IMR-90 (cell line): ENCODE results near the gene HLA-A. TPM values are rescaled to one million over a fixed set of nuclear protein-coding genes. Genes with fewer than 3 reads are reported as not detected.
A peak's percentile ranks its signal among the peaks of the same experiment; 100 is the strongest.

Experiments used
- ATAC-seq: fragments of 200-7000 bp; cut with Tn5 transposase; 2 replicates; pipeline ENCODE4 v1.9.1; 2020; ENCODE audit warnings: low read depth, mild to moderate bottlenecking, moderate library complexity
- BruUV-seq: library from RNA; stranded (reverse); fragments of 400-500 nt; replicated peaks from 2 replicates; lab custom pipeline; 2021; lab: Mats Ljungman, UMichigan
- CTCF ChIA-PET: fragments of 300-600 bp; formaldehyde crosslinking; extraction: SDS; loops from one replicate; lab custom pipeline; 2021; ENCODE audit warnings: antibody characterized with exemption; lab: Yijun Ruan, JAX
- POLR2A ChIA-PET: fragments of 300-600 bp; sonication (Branson Sonifier 250); formaldehyde crosslinking; loops from one replicate; lab custom pipeline; 2022; ENCODE audit warnings: antibody characterized with exemption; ENCODE audit not compliant: unreplicated experiment; lab: Charles Lee
- DNase-seq: peaks from one replicate; pipeline ENCODE4 v3.0.0; 2013
- H2AFZ ChIP-seq: replicated peaks from 2 replicates; pipeline ENCODE3; 2013; ENCODE audit warnings: low read length, mild to moderate bottlenecking; ENCODE audit not compliant: poor library complexity
- H2AK5ac ChIP-seq: 2 replicates; pipeline ENCODE4 v1.6.1; 2013; ENCODE audit warnings: low read depth, low read length, inconsistent platforms
- H2AK9ac ChIP-seq: replicated peaks from 2 replicates; pipeline ENCODE3; 2013; ENCODE audit warnings: mild to moderate bottlenecking, low read depth, low read length, moderate library complexity; ENCODE audit not compliant: poor library complexity
- H2BK120ac ChIP-seq: 2 replicates; pipeline ENCODE4 v1.6.1; 2013; ENCODE audit warnings: low read depth, low read length, inconsistent platforms
- H2BK15ac ChIP-seq: 3 replicates; pipeline ENCODE4 v1.6.1; 2013; ENCODE audit warnings: low read depth, low read length, inconsistent platforms
- H2BK20ac ChIP-seq: 2 replicates; pipeline ENCODE4 v1.6.1; 2013; ENCODE audit warnings: low read depth, mild to moderate bottlenecking, inconsistent platforms, low read length, moderate library complexity
- H2BK5ac ChIP-seq: 2 replicates; pipeline ENCODE4 v1.6.1; 2013; ENCODE audit warnings: mild to moderate bottlenecking, low read depth, low read length, inconsistent platforms; ENCODE audit not compliant: poor library complexity, severe bottlenecking
- H3K14ac ChIP-seq: replicated peaks from 2 replicates; pipeline ENCODE4 v1.6.1; 2013; ENCODE audit warnings: low read depth, low read length, inconsistent platforms
- H3K18ac ChIP-seq: 2 replicates; pipeline ENCODE4 v1.6.1; 2013; ENCODE audit warnings: low read depth, low read length, control low read depth
- H3K23ac ChIP-seq: 2 replicates; pipeline ENCODE4 v1.6.1; 2013; ENCODE audit warnings: low read depth, low read length, inconsistent platforms
- H3K27ac ChIP-seq: 2 replicates; pipeline ENCODE4 v1.5.1; 2013; ENCODE audit warnings: mild to moderate bottlenecking, control low read depth, low read length; ENCODE audit not compliant: insufficient read depth
- H3K27me3 ChIP-seq: 2 replicates; pipeline ENCODE4 v1.6.1; 2013; ENCODE audit warnings: low read length; ENCODE audit not compliant: control insufficient read depth, insufficient read depth
- H3K36me3 ChIP-seq: 2 replicates; pipeline ENCODE4 v1.6.1; 2013; ENCODE audit warnings: low read length, mixed read lengths; ENCODE audit not compliant: control insufficient read depth, insufficient read depth
- H3K4ac ChIP-seq: 2 replicates; pipeline ENCODE4 v1.6.1; 2013; ENCODE audit warnings: low read depth, low read length, inconsistent platforms
- H3K4me1 ChIP-seq: 2 replicates; pipeline ENCODE4 v1.6.1; 2013; ENCODE audit warnings: low read length, mixed read lengths; ENCODE audit not compliant: control insufficient read depth, insufficient read depth
- H3K4me2 ChIP-seq: 2 replicates; pipeline ENCODE4 v1.6.1; 2013; ENCODE audit warnings: low read depth, mild to moderate bottlenecking, control low read depth, low read length, moderate library complexity
- H3K4me3 ChIP-seq: 2 replicates; pipeline ENCODE4 v1.5.1; 2013; ENCODE audit warnings: low read depth, mild to moderate bottlenecking, control low read depth, low read length, moderate library complexity; ENCODE audit not compliant: insufficient read depth
- H3K56ac ChIP-seq: 2 replicates; pipeline ENCODE4 v1.6.1; 2013; ENCODE audit warnings: low read length, inconsistent platforms; ENCODE audit not compliant: insufficient read depth; ENCODE audit errors: extremely low read depth
- H3K79me1 ChIP-seq, 2 experiments: 2 replicates each; pipeline ENCODE4 v1.6.1; 2013; ENCODE audit warnings: low read length in 2 of 2, inconsistent platforms in 1 of 2, low read depth in 1 of 2
- H3K9ac ChIP-seq: 2 replicates; pipeline ENCODE4 v1.6.1; 2013; ENCODE audit warnings: low read depth, low read length, control low read depth
- H3K9me1 ChIP-seq: 2 replicates; pipeline ENCODE4 v1.6.1; 2013; ENCODE audit warnings: low read length, inconsistent platforms; ENCODE audit not compliant: insufficient read depth
- H3K9me3 ChIP-seq: 2 replicates; pipeline ENCODE4 v1.6.1; 2013; ENCODE audit warnings: low read length; ENCODE audit not compliant: control insufficient read depth, insufficient read depth
- H4K20me1 ChIP-seq: 2 replicates; pipeline ENCODE4 v1.6.1; 2013; ENCODE audit warnings: low read length, inconsistent platforms; ENCODE audit not compliant: insufficient read depth
- H4K5ac ChIP-seq: 2 replicates; pipeline ENCODE4 v1.6.1; 2013; ENCODE audit warnings: mild to moderate bottlenecking, low read depth, low read length, control low read depth
- H4K8ac ChIP-seq, 2 experiments: 2 replicates each; pipeline ENCODE4 v1.6.1; 2013; ENCODE audit warnings: low read depth in 2 of 2, low read length in 2 of 2, control low read depth in 1 of 2, inconsistent platforms in 1 of 2
- H4K91ac ChIP-seq: 2 replicates; pipeline ENCODE4 v1.6.1; 2013; ENCODE audit warnings: low read depth, low read length, inconsistent platforms; ENCODE audit not compliant: insufficient read depth
- CEBPB ChIP-seq: IDR thresholded peaks from 2 replicates; pipeline ENCODE4 v1.6.1; 2012; ENCODE audit warnings: low read depth, low read length, improper control_type of control experiment
- CHD1 ChIP-seq: IDR thresholded peaks from 2 replicates; pipeline ENCODE4 v1.6.1; 2012; ENCODE audit warnings: low read depth, low read length, improper control_type of control experiment
- FOS ChIP-seq: fragments of 150-350 bp; IDR thresholded peaks from 2 replicates; pipeline ENCODE4 v1.6.1; 2016; ENCODE audit warnings: low read depth, low read length
- MAFK ChIP-seq: IDR thresholded peaks from 2 replicates; pipeline ENCODE4 v1.6.1; 2012; ENCODE audit warnings: low read depth, low read length, improper control_type of control experiment
- MAZ ChIP-seq: IDR thresholded peaks from 2 replicates; pipeline ENCODE4 v1.6.1; 2012; ENCODE audit warnings: low read depth, mild to moderate bottlenecking, low read length, improper control_type of control experiment, moderate library complexity, borderline replicate concordance
- MXI1 ChIP-seq: IDR thresholded peaks from 2 replicates; pipeline ENCODE4 v1.6.1; 2012; ENCODE audit warnings: low read depth, mild to moderate bottlenecking, low read length, moderate library complexity, borderline replicate concordance
- NFE2L2 ChIP-seq: fragments of 150-350 bp; IDR thresholded peaks from 2 replicates; pipeline ENCODE4 v1.6.1; 2016; ENCODE audit warnings: low read depth, mild to moderate bottlenecking, low read length
- RAD21 ChIP-seq: IDR thresholded peaks from 2 replicates; pipeline ENCODE4 v1.6.1; 2012; ENCODE audit warnings: low read length, improper control_type of control experiment
- WGBS, 2 experiments: methylation state at CpG; one replicate each; pipeline versions ENCODE4 v1.1.5 to v1.1.7; 2013; ENCODE audit warnings: missing lambda C conversion rate in 2 of 2; ENCODE audit not compliant: insufficient read length in 1 of 2; ENCODE audit errors: extremely low coverage in 2 of 2; 5-methylcytosine and 5-hydroxymethylcytosine counted together
- dilution Hi-C: fragments of 300-500 bp; cut with HindIII; formaldehyde crosslinking; loops from one replicate; pipeline ENCODE4 v1.14.3; 2018; ENCODE audit warnings: low sequenced_read_pairs; ENCODE audit not compliant: unreplicated experiment
- in situ Hi-C: fragments of 300-500 bp; cut with MboI; formaldehyde crosslinking; loops from 3 replicates; pipeline ENCODE4 v1.14.3; 2019; ENCODE audit warnings: low sequenced_read_pairs, inconsistent platforms, mixed read lengths
- intact Hi-C: fragments of 100-400 bp; cut with micrococcal nuclease; formaldehyde crosslinking; loops from 2 replicates; pipeline ENCODE4 v1.10.0; 2022
- polyA plus RNA-seq, 3 experiments: library from polyadenylated mRNA; depleted of rRNA; stranded (reverse); fragments of >200 nt; gene quantifications; 2 replicates each; pipeline ENCODE4 v1.2.3, GENCODE V29; 2012; ENCODE audit warnings: low replicate concordance in 1 of 3
- total RNA-seq: library from RNA; depleted of rRNA; stranded (reverse); fragments of >200 nt; gene quantifications from 2 replicates; pipeline ENCODE4 v1.2.3, GENCODE V29; 2012
- TF ChIP-seq, protein P1 (sequence below): conservative IDR thresholded peaks from 2 replicates; pipeline ENCODE4 v1.5.1; 2012; ENCODE audit warnings: mild to moderate bottlenecking, low read depth, low read length, improper control_type of control experiment

Gene HLA-A
- total and polyA plus RNA-seq, 2 of the 4 experiments (the other 2 are of a cell fraction), result 94.5 to 218 TPM

DNA sequence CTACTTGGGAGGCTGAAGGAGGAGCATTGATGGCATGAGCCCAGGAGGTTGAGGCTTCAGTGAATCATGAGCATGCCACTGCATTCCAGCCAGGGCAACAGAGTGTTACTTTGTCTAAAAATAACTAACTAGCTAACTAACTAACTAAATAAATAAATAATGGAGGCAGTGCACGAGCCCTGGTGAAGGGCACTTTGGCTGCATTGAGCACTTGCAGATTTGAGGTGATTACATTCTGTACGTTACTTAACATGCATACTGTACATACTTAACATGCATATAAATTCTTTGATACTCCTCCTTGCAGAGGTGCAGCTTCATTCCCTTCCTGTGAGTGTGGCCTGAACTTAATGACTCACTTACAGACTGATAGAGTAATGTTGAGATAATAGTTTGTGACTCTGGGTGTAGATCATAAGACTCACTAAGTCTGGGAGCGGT, 10.7 kb downstream of the HLA-A start:
- Histone ChIP-seq H3K4me1 (no peaks in the 10 kb centered on the region), H3K79me1 (no peaks in the 10 kb centered on the region), H3K23ac (no peak overlapping the region), H4K20me1 (no peaks in the 10 kb centered on the region), H3K9ac (no peak overlapping the region), H3K9me1 (no peaks in the 10 kb centered on the region), H4K91ac (no peak overlapping the region), H3K4me2 (no peak overlapping the region), H2AK9ac (no peak overlapping the region), H3K4ac (no peak overlapping the region), H2BK15ac (no peak overlapping the region), H3K14ac (no peak overlapping the region), H4K5ac (no peak overlapping the region), H3K4me3 (no peak overlapping the region), H3K56ac (no peak overlapping the region), H3K27me3 (no peaks in the 10 kb centered on the region), H2BK120ac (no peak overlapping the region), H2AFZ (no peak overlapping the region), H4K8ac (no peak overlapping the region), H3K36me3 (peaks cover 2% of the 10 kb centered on the region), H3K9me3 (no peaks in the 10 kb centered on the region), H3K27ac (no peak overlapping the region), H2BK20ac (no peak overlapping the region), H2AK5ac (no peak overlapping the region), H2BK5ac (no peak overlapping the region), H3K18ac (no peak overlapping the region)
- intact Hi-C loops, result no loop called here
- in situ Hi-C loops, result no loop called here
- no TSS peak for BruUV-seq
- peak; percentile 21 for DNase-seq
- ChIA-PET CTCF (no interaction called here), POLR2A (interaction anchor here (1.1 kb wide), 1 partner anchor 12 kb away, joined by 5 read pairs; no protein-coding TSS in a partner anchor)
- TF ChIP-seq, protein P1, sequence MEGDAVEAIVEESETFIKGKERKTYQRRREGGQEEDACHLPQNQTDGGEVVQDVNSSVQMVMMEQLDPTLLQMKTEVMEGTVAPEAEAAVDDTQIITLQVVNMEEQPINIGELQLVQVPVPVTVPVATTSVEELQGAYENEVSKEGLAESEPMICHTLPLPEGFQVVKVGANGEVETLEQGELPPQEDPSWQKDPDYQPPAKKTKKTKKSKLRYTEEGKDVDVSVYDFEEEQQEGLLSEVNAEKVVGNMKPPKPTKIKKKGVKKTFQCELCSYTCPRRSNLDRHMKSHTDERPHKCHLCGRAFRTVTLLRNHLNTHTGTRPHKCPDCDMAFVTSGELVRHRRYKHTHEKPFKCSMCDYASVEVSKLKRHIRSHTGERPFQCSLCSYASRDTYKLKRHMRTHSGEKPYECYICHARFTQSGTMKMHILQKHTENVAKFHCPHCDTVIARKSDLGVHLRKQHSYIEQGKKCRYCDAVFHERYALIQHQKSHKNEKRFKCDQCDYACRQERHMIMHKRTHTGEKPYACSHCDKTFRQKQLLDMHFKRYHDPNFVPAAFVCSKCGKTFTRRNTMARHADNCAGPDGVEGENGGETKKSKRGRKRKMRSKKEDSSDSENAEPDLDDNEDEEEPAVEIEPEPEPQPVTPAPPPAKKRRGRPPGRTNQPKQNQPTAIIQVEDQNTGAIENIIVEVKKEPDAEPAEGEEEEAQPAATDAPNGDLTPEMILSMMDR, result no peak
- no peak for TF ChIP-seq MAFK
- TF ChIP-seq MXI1, result no peak
- TF ChIP-seq CEBPB, result no peak
- no peak for TF ChIP-seq NFE2L2
- TF ChIP-seq FOS, result no peak
- TF ChIP-seq MAZ, result no peak
- TF ChIP-seq CHD1, result no peak
- no peak for TF ChIP-seq RAD21
- dilution Hi-C loops, result loop anchor here (10.0 kb wide), 1 partner anchor 158 kb away; no protein-coding TSS in a partner anchor
- WGBS, 2 experiments, result no CpG with 5 or more reads among the region's 3 CpGs
- ATAC-seq, result no peak; the same call in 1 of the 2 replicates
